Stromal cell of bone marrow (primary cell): Measurements from ENCODE around the gene P3H2.
"Not testable (repeated sequence)": the region's sequence is repeated elsewhere in the genome, so short reads cannot be mapped to it uniquely, and the experiment has no call there.

Experiments used
- DNase-seq: peaks from one replicate; pipeline ENCODE4 v3.0.0-alpha.2; 2012; ENCODE audit warnings: low read depth

Gene P3H2

GRCh38 chr3:190120269-190121060 lies at the start of gene P3H2:
Gene P3H2 (minus strand): TSS chr3:190120897. CDS start chr3:190120731, 166 bp downstream.
- DNase-seq = peak; percentile 88

- no peak for DNase-seq
Observed at GRCh38 chr3:190169877-190170276, 49.2 kb upstream of the P3H2 start.

GRCh38 chr3:190169243-190169642 lies 48.5 kb upstream of the P3H2 start:
- no peak for DNase-seq

- DNase-seq = no peak
Observed at GRCh38 chr3:190167936-190168680, 47.4 kb upstream of the P3H2 start.

- DNase-seq = no peak
Observed at GRCh38 chr3:190166948-190167347, 46.3 kb upstream of the P3H2 start.

GRCh38 chr3:190165253-190165652 lies 44.6 kb upstream of the P3H2 start:
- no peak for DNase-seq

GRCh38 chr3:190162013-190162412 lies 41.3 kb upstream of the P3H2 start:
- DNase-seq = not testable (repeated sequence)

GRCh38 chr3:190159902-190160435 lies 39.3 kb upstream of the P3H2 start:
- no peak for DNase-seq

GRCh38 chr3:190158261-190158660 lies 37.6 kb upstream of the P3H2 start:
- no peak for DNase-seq

- no peak for DNase-seq
Observed at GRCh38 chr3:190155752-190156151, 35.1 kb upstream of the P3H2 start.

GRCh38 chr3:190150681-190151080 lies 30.0 kb upstream of the P3H2 start:
- DNase-seq = no peak

GRCh38 chr3:190149830-190150619 lies 29.3 kb upstream of the P3H2 start:
- DNase-seq = not testable (repeated sequence)

- not testable (repeated sequence) for DNase-seq
Observed at GRCh38 chr3:190144793-190145192, 24.1 kb upstream of the P3H2 start.

GRCh38 chr3:190142041-190142440 lies 21.3 kb upstream of the P3H2 start:
- DNase-seq = no peak

- no peak for DNase-seq
Observed at GRCh38 chr3:190139365-190139764, 18.7 kb upstream of the P3H2 start.

GRCh38 chr3:190132371-190132770 lies 11.7 kb upstream of the P3H2 start:
- DNase-seq = peak; percentile 31

- no peak for DNase-seq
Observed at GRCh38 chr3:190131329-190131728, 10.6 kb upstream of the P3H2 start.

- DNase-seq = peak; percentile 86
Observed at GRCh38 chr3:190130696-190131095, 10.0 kb upstream of the P3H2 start.

GRCh38 chr3:190130037-190130436 lies 9.3 kb upstream of the P3H2 start:
- DNase-seq = no peak

- no peak for DNase-seq
Observed at GRCh38 chr3:190127797-190128196, 7.1 kb upstream of the P3H2 start.

GRCh38 chr3:190127195-190127594 lies 6.5 kb upstream of the P3H2 start:
- no peak for DNase-seq

- no peak for DNase-seq
Observed at GRCh38 chr3:190125436-190126068, 4.9 kb upstream of the P3H2 start.
